Activated T-helper 9 cell treated with anti-CD3 and anti-CD28 coated beads, Interleukin-2, amount 50 U/mL, for 16 hours (primary cell): Measurements from ENCODE around the gene FOXG1.

Source experiments
- DNase-seq: peaks from one replicate; pipeline ENCODE4 v3.0.0-alpha.2; 2020; ENCODE audit warnings: low read depth

FOXG1 gene

DNA sequence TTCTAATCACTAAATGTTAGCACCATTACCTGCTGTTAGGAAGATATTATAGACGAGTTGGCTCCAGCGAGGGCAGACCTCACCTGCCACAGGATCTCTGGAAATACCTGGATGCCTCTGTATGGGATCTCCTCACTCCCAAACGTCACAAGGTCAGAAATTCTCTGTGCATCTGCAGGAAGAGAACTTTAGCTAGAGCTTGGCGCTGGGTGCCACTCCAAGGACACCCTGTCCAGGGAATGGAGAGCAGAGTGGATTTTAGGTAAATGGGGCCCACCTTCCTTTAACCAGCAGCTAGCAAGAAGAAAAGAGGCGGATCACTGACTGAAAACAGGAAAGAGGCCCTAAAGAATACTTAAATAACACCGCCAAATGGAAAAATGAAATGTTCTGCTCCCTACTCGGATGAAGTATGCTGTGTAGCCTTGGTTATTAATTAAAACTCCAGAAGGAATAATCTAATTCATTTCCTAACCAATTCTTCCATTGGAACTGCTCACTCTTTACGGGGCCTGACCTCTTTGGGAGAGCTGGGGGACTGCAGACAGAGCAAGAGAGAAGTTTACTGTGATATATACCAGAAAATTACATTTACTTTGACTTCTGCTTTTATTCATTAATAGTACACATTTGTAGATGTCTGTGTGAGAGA, 4.2 kb upstream of the FOXG1 start:
- DNase-seq = no peak

DNA sequence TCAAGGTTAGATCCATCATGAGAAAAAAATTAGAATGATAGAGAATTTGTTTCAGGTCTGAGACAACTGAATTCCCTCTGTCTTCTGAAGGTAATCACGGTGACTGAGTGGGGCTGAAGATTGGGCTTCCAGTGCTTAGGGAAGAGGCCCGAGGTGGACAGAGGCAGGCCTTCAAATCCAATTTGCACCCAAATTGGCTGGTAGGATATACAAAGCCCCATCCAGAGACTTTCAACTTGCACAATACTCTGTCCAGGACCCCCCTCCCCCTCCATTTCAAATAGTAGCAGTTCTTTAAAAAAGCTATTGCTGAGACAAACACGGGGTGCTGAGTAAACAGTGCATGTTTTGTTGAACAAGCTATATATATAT, 3.6 kb upstream of the FOXG1 start:
- DNase-seq = no peak

- no peak for DNase-seq
Observed at GRCh38 chr14:28763751-28764256, 2.8 kb upstream of the FOXG1 start.

GRCh38 chr14:28764257-28765160, 2.1 kb upstream of the FOXG1 start:
- DNase-seq = no peak

- no peak for DNase-seq
Observed at GRCh38 chr14:28765169-28765830, 1.3 kb upstream of the FOXG1 start.

- DNase-seq = no peak
Observed at GRCh38 chr14:28765831-28766468, 637 bp upstream of the FOXG1 start.

DNA sequence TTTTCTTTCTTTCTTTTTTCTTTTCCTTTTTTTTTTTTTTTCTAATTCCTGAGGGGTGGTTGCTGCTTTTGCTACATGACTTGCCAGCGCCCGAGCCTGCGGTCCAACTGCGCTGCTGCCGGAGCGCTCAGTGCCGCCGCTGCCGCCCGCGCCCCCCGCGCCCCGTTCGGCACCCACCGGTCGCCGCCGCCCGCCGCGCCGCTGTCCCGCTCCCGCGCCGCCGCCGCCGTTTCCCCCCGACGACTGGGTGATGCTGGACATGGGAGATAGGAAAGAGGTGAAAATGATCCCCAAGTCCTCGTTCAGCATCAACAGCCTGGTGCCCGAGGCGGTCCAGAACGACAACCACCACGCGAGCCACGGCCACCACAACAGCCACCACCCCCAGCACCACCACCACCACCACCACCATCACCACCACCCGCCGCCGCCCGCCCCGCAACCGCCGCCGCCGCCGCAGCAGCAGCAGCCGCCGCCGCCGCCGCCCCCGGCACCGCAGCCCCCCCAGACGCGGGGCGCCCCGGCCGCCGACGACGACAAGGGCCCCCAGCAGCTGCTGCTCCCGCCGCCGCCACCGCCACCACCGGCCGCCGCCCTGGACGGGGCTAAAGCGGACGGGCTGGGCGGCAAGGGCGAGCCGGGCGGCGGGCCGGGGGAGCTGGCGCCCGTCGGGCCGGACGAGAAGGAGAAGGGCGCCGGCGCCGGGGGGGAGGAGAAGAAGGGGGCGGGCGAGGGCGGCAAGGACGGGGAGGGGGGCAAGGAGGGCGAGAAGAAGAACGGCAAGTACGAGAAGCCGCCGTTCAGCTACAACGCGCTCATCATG, 654 bp downstream of the FOXG1 start:
- no peak for DNase-seq

GRCh38 chr14:28767853-28768741, 1.5 kb downstream of the FOXG1 start:
- no peak for DNase-seq

DNA sequence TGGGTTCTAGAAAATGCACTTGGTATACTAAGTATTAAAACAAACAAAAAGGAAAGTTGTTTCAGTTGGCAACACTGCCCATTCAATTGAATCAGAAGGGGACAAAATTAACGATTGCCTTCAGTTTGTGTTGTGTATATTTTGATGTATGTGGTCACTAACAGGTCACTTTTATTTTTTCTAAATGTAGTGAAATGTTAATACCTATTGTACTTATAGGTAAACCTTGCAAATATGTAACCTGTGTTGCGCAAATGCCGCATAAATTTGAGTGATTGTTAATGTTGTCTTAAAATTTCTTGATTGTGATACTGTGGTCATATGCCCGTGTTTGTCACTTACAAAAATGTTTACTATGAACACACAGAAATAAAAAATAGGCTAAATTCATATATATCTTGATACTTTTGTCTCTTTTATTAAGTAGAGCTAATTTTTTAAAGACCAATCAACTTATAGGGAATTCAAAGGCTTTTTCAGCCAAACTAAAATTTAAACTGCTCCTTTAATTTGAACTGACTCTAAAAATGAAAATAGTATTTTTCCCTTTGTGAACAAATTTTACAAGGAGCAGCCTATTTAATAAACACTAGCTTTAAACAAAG, 2.8 kb downstream of the FOXG1 start:
- DNase-seq = no peak

GRCh38 chr14:28770061-28770460, 3.5 kb downstream of the FOXG1 start:
- no peak for DNase-seq

DNA sequence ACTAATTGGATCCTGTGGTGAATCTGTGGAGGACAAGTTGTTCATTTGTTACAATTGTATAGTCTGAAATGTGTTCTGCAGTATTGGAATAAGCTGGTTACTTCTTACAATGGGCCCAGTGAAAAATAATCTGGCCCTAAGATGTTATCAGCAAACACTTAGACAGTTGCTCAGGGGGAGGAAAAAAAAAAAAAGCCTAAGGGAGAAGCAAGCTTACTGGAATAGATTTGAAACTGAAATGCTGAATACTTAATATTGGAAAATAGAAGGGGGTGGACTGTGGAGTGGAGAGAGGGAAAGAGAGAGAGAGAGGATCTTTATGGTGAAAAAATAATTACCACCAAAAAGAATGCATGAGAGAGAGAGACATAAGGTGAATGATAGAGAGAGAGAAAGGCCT, 4.0 kb downstream of the FOXG1 start:
- no peak for DNase-seq

- no peak for DNase-seq
Observed at GRCh38 chr14:28771168-28771567, 4.6 kb downstream of the FOXG1 start.

DNA sequence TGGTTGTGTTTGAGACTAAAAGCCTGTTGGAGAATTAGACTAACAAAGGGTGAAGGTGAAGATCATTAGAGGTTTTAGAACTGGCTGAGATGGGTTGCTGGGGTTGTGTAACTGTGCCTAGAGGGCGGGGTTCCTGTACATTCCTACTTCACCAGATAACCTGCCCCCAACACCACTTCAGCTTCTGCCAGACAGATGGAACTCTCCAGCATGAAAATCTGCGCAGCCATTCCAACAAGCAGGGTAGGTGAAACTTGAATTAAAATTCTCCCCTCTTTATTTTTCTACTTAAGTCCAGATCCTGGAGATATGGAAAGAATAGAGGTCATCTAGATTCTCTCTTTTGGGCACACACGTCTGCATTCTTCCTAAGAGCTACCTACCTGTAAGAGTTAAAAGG, 6.0 kb downstream of the FOXG1 start:
- DNase-seq = no peak

DNA sequence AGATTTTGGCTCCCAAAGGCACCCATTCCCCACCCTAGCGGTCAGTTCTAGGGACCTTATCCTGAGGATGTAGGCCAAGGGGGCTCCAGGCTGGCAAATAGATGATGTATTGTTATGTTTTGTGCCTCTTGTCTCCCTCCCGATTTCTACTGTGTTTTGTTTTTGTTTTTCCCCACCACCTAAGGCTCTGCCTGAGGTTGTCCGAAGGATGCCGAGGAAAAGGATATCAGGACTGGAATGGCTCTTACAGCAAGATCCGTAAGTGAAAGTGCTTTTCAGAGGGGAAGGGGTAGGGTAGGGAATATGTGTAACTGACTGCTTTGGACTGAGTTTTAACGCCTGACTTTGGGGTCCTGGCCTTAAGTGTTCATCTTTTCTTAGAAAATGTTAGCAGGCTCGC, 6.6 kb downstream of the FOXG1 start:
- no peak for DNase-seq

DNA sequence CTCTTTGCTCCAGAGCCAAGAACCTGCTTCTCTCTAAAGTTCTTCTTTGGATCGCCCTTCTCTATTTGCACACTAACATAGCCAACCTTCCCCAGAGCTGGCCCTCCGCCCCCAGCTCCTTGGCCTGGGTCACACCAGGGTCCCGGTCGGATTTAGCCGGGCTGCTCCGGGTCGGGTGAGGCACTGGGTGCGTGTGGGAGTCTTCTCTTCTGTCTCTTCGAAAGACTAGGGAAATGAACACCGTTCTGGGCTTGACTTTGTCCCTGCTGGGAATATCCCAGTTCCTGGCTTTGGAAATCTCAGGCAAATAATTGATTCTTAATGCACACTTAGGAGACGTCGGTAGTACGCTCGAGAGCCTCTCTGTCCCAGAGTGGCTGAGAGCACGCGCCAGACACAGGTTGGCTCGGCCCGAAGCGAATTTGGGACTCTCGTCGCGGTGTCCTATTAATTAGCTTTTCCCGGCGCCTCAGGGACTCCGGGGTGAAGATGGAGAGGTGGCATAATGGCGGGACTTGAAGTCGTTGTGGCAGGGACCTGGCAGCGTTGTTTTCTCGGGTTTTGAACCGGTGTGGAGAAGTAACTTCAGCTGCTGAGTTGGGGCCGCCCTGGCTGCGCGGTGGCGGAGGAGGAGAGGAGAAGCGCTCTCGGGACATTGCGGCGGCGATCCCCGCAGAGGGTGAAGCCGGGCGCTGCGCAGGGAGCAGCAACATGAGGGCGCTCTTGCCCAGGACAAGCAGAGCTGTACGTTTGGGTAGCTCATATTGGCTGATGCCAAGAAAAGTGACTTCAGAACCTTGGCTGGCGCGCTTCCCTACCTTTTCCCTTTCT, 7.5 kb downstream of the FOXG1 start:
- no peak for DNase-seq

- DNase-seq = no peak
Observed at GRCh38 chr14:28774764-28775735, 8.5 kb downstream of the FOXG1 start.

- no peak for DNase-seq
Observed at GRCh38 chr14:28776482-28777266, 10.1 kb downstream of the FOXG1 start.
